HEK293 (cell line): ENCODE data around the gene DNASE1.
A peak's percentile ranks its signal among the peaks of the same experiment; 100 is the strongest.

ENCODE experiments used
- KLF1 ChIP-seq: fragments of 450-650 bp; formaldehyde crosslinking; IDR thresholded peaks from 2 replicates; pipeline ENCODE4 v1.5.1; 2016; ENCODE audit warnings: missing biosample characterization, missing genetic modification characterization
- KLF9 ChIP-seq: fragments of 450-650 bp; formaldehyde crosslinking; IDR thresholded peaks from 2 replicates; pipeline ENCODE4 v1.5.1; 2016; ENCODE audit warnings: missing biosample characterization, missing genetic modification characterization, low read depth
- OSR2 ChIP-seq: fragments of 450-650 bp; formaldehyde crosslinking; IDR thresholded peaks from 2 replicates; pipeline ENCODE4 v1.5.1; 2016; ENCODE audit warnings: missing biosample characterization, missing genetic modification characterization
- SP7 ChIP-seq: fragments of 450-650 bp; formaldehyde crosslinking; IDR thresholded peaks from 2 replicates; pipeline ENCODE4 v1.5.1; 2016; ENCODE audit warnings: missing biosample characterization, missing genetic modification characterization
- ZNF112 ChIP-seq: fragments of 450-650 bp; formaldehyde crosslinking; IDR thresholded peaks from 2 replicates; pipeline ENCODE4 v1.5.0; 2017; ENCODE audit warnings: missing biosample characterization, missing genetic modification characterization
- ZNF404 ChIP-seq: fragments of 450-650 bp; formaldehyde crosslinking; IDR thresholded peaks from 2 replicates; pipeline ENCODE4 v1.5.1; 2017; ENCODE audit warnings: missing biosample characterization, missing genetic modification characterization
- ZNF501 ChIP-seq: fragments of 450-650 bp; formaldehyde crosslinking; IDR thresholded peaks from 2 replicates; pipeline ENCODE4 v1.5.1; 2016; ENCODE audit warnings: missing biosample characterization, missing genetic modification characterization
- ZNF514 ChIP-seq: fragments of 450-650 bp; formaldehyde crosslinking; IDR thresholded peaks from 2 replicates; pipeline ENCODE4 v1.5.1; 2016; ENCODE audit warnings: missing biosample characterization, missing genetic modification characterization
- ZNF585B ChIP-seq: fragments of 450-650 bp; formaldehyde crosslinking; IDR thresholded peaks from 2 replicates; pipeline ENCODE4 v1.5.1; 2016; ENCODE audit warnings: missing biosample characterization, missing genetic modification characterization
- ZNF610 ChIP-seq: fragments of 450-650 bp; formaldehyde crosslinking; IDR thresholded peaks from 2 replicates; pipeline ENCODE4 v1.5.1; 2016; ENCODE audit warnings: missing biosample characterization, missing genetic modification characterization, borderline replicate concordance
- ZNF629 ChIP-seq: fragments of 450-650 bp; formaldehyde crosslinking; IDR thresholded peaks from 2 replicates; pipeline ENCODE4 v1.5.1; 2017; ENCODE audit warnings: missing biosample characterization, missing genetic modification characterization
- ZNF768 ChIP-seq: fragments of 450-650 bp; formaldehyde crosslinking; IDR thresholded peaks from 2 replicates; pipeline ENCODE4 v1.5.1; 2018; ENCODE audit warnings: missing biosample characterization, mild to moderate bottlenecking, missing genetic modification characterization
- ZSCAN16 ChIP-seq: fragments of 450-650 bp; formaldehyde crosslinking; IDR thresholded peaks from 2 replicates; pipeline ENCODE4 v1.5.1; 2016; ENCODE audit warnings: missing biosample characterization, missing genetic modification characterization
- TF ChIP-seq, protein P1 (sequence below): fragments of 450-650 bp; IDR thresholded peaks from 2 replicates; pipeline ENCODE4 v1.5.1; 2018; ENCODE audit warnings: missing biosample characterization, mild to moderate bottlenecking, missing genetic modification characterization
- TF ChIP-seq, protein P2 (sequence below): fragments of 450-650 bp; formaldehyde crosslinking; IDR thresholded peaks from 2 replicates; pipeline ENCODE4 v1.5.1; 2016; ENCODE audit warnings: missing biosample characterization, missing genetic modification characterization
- TF ChIP-seq, protein P3 (sequence below): fragments of 450-650 bp; formaldehyde crosslinking; IDR thresholded peaks from 2 replicates; pipeline ENCODE4 v1.5.1; 2016; ENCODE audit warnings: missing biosample characterization, missing genetic modification characterization
- TF ChIP-seq, protein P4 (sequence below): fragments of 450-650 bp; formaldehyde crosslinking; IDR thresholded peaks from 2 replicates; pipeline ENCODE4 v1.5.1; 2016; ENCODE audit warnings: missing biosample characterization, missing genetic modification characterization, low read depth
- TF ChIP-seq, protein P5 (sequence below): fragments of 450-650 bp; formaldehyde crosslinking; IDR thresholded peaks from 2 replicates; pipeline ENCODE4 v1.5.1; 2016; ENCODE audit warnings: missing biosample characterization, missing genetic modification characterization
- TF ChIP-seq, protein P6 (sequence below): fragments of 450-650 bp; formaldehyde crosslinking; IDR thresholded peaks from 2 replicates; pipeline ENCODE4 v1.5.1; 2017; ENCODE audit warnings: missing biosample characterization, missing genetic modification characterization

Gene DNASE1

DNA sequence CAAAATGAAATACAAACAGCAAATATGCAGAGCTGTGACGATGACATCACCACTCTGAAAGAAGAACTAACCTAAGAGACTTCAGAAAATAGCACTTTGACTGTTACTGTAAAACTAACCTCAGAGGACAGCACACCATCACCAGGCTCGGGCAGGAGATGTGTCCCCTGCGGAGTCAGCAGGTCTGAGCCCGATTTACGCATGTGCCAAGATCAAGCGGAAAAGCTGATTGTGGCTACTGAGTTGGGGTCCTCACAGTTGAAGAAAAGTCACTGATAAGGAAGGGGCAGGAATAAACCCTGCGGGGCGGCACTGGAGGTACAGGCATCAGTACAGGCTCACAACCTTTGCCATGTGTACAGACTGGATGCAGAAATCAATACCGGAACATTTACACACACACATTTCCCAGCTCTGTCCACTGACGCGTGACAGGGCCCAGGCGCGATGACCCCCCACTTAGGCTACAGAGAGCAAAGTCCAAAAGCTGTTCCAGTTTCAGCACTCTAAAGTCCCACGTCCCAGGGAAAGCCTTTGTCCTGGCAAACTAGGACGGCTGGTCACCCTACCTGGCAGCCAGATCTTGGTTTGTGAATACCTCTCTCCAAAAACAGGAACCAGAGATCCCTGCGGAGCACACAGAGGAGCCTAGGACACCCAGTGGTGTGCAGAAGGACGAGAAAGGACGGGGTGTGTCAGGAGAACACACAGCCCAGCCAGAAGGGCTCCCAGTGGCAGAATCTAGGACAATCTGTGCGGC, 41.3 kb downstream of the DNASE1 start (continued):
- TF ChIP-seq, protein P1, sequence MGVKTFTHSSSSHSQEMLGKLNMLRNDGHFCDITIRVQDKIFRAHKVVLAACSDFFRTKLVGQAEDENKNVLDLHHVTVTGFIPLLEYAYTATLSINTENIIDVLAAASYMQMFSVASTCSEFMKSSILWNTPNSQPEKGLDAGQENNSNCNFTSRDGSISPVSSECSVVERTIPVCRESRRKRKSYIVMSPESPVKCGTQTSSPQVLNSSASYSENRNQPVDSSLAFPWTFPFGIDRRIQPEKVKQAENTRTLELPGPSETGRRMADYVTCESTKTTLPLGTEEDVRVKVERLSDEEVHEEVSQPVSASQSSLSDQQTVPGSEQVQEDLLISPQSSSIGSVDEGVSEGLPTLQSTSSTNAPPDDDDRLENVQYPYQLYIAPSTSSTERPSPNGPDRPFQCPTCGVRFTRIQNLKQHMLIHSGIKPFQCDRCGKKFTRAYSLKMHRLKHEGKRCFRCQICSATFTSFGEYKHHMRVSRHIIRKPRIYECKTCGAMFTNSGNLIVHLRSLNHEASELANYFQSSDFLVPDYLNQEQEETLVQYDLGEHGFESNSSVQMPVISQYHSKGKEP (tag by site-specific recombination) = no peak
- TF ChIP-seq SP7 (tag by site-specific recombination) = no peak
- no peak for TF ChIP-seq ZNF112
- TF ChIP-seq, protein P2, sequence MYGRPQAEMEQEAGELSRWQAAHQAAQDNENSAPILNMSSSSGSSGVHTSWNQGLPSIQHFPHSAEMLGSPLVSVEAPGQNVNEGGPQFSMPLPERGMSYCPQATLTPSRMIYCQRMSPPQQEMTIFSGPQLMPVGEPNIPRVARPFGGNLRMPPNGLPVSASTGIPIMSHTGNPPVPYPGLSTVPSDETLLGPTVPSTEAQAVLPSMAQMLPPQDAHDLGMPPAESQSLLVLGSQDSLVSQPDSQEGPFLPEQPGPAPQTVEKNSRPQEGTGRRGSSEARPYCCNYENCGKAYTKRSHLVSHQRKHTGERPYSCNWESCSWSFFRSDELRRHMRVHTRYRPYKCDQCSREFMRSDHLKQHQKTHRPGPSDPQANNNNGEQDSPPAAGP (tag by site-specific recombination) = no peak
- no peak for TF ChIP-seq ZNF404
- TF ChIP-seq ZNF610 = no peak
- TF ChIP-seq ZSCAN16 = no peak
- TF ChIP-seq, protein P3, sequence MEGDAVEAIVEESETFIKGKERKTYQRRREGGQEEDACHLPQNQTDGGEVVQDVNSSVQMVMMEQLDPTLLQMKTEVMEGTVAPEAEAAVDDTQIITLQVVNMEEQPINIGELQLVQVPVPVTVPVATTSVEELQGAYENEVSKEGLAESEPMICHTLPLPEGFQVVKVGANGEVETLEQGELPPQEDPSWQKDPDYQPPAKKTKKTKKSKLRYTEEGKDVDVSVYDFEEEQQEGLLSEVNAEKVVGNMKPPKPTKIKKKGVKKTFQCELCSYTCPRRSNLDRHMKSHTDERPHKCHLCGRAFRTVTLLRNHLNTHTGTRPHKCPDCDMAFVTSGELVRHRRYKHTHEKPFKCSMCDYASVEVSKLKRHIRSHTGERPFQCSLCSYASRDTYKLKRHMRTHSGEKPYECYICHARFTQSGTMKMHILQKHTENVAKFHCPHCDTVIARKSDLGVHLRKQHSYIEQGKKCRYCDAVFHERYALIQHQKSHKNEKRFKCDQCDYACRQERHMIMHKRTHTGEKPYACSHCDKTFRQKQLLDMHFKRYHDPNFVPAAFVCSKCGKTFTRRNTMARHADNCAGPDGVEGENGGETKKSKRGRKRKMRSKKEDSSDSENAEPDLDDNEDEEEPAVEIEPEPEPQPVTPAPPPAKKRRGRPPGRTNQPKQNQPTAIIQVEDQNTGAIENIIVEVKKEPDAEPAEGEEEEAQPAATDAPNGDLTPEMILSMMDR = no peak
- TF ChIP-seq ZNF768 (tag by site-specific recombination) = no peak
- TF ChIP-seq KLF1 (tag by site-specific recombination) = no peak
- TF ChIP-seq, protein P4, sequence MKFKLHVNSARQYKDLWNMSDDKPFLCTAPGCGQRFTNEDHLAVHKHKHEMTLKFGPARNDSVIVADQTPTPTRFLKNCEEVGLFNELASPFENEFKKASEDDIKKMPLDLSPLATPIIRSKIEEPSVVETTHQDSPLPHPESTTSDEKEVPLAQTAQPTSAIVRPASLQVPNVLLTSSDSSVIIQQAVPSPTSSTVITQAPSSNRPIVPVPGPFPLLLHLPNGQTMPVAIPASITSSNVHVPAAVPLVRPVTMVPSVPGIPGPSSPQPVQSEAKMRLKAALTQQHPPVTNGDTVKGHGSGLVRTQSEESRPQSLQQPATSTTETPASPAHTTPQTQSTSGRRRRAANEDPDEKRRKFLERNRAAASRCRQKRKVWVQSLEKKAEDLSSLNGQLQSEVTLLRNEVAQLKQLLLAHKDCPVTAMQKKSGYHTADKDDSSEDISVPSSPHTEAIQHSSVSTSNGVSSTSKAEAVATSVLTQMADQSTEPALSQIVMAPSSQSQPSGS (tag by site-specific recombination) = peak; percentile 94
- TF ChIP-seq ZNF629 (tag by site-specific recombination) = peak; percentile 64; the same call in 1 of the 2 replicates
- TF ChIP-seq ZNF501 (tag by site-specific recombination) = no peak
- TF ChIP-seq ZNF514 (tag by site-specific recombination) = no peak
- TF ChIP-seq, protein P5, sequence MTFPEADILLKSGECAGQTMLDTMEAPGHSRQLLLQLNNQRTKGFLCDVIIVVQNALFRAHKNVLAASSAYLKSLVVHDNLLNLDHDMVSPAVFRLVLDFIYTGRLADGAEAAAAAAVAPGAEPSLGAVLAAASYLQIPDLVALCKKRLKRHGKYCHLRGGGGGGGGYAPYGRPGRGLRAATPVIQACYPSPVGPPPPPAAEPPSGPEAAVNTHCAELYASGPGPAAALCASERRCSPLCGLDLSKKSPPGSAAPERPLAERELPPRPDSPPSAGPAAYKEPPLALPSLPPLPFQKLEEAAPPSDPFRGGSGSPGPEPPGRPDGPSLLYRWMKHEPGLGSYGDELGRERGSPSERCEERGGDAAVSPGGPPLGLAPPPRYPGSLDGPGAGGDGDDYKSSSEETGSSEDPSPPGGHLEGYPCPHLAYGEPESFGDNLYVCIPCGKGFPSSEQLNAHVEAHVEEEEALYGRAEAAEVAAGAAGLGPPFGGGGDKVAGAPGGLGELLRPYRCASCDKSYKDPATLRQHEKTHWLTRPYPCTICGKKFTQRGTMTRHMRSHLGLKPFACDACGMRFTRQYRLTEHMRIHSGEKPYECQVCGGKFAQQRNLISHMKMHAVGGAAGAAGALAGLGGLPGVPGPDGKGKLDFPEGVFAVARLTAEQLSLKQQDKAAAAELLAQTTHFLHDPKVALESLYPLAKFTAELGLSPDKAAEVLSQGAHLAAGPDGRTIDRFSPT (tag by site-specific recombination) = no peak
- TF ChIP-seq, protein P6, sequence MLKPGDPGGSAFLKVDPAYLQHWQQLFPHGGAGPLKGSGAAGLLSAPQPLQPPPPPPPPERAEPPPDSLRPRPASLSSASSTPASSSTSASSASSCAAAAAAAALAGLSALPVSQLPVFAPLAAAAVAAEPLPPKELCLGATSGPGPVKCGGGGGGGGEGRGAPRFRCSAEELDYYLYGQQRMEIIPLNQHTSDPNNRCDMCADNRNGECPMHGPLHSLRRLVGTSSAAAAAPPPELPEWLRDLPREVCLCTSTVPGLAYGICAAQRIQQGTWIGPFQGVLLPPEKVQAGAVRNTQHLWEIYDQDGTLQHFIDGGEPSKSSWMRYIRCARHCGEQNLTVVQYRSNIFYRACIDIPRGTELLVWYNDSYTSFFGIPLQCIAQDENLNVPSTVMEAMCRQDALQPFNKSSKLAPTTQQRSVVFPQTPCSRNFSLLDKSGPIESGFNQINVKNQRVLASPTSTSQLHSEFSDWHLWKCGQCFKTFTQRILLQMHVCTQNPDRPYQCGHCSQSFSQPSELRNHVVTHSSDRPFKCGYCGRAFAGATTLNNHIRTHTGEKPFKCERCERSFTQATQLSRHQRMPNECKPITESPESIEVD = 0 out of 2 replicates have a peak, but pooled peaks have one; percentile 41
- no peak for TF ChIP-seq ZNF585B (tag by site-specific recombination)
- TF ChIP-seq KLF9 (tag by site-specific recombination) = no peak
- TF ChIP-seq OSR2 (tag by site-specific recombination) = no peak
